Skin of body (tissue), 2 donors: ENCODE results near the gene GALNT9. TPM values are rescaled to one million over a fixed set of nuclear protein-coding genes. Genes with fewer than 3 reads are reported as not detected.

ENCODE experiments used
- DNase-seq: peaks from one replicate; lab custom pipeline; 2025; lab: John Stamatoyannopoulos, UW
- total RNA-seq: library from RNA; depleted of rRNA; stranded (reverse); fragments of >200 nt; gene quantifications from one replicate; pipeline ENCODE4 v1.2.3, GENCODE V29; 2014

The GALNT9 gene
- total RNA-seq, 1 donor from 2014 or later: 0.20 TPM

DNA sequence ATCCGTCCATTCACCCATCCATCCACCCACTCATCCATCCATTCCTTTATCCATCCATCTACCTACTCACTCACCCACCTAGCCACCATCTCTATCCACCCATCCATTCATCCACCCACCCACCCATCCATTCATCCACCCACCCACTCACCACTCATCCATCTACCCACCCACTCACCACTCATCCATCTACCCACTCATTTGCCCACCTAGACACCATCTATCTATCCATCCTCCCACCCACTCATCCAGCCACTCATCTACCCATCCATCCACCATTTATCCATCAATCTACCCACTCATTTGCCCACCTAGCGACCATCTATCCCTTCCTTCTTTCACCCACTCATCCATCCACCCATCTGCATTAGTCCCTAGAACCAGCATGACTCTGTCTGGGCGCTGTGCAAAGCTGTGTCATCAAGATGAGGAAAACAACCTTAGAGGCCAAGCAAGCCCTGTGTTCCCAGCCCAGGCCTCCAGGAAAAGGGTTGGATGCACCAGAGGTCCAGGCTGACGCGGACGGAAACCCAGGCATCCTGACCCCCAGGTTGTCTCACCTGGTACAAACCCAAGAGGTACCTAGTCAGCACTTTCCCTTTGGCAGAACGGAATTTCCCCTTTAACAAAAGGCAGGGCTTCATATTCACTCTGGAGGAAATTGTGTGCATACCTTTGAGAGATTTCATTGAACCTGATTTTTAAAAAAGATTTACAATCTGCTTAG, 111.4 kb downstream of the GALNT9 start:
- no peak for DNase-seq

DNA sequence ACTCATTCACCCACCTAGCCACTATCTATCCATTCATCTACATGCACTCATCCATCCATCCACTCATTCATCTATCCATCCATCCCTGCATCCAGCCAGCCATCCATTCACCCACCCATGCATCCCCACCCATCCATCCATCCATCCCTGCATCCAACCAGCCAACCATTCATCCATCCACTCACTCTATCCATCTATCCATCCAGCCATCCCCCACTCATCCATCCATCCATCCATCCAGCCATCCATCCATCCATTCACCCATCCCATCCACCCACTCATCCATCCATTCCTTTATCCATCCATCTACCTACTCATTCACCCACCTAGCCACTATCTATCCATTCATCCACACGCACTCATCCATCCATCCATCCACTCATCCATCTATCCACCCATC, 112.0 kb downstream of the GALNT9 start:
- no peak for DNase-seq

DNA sequence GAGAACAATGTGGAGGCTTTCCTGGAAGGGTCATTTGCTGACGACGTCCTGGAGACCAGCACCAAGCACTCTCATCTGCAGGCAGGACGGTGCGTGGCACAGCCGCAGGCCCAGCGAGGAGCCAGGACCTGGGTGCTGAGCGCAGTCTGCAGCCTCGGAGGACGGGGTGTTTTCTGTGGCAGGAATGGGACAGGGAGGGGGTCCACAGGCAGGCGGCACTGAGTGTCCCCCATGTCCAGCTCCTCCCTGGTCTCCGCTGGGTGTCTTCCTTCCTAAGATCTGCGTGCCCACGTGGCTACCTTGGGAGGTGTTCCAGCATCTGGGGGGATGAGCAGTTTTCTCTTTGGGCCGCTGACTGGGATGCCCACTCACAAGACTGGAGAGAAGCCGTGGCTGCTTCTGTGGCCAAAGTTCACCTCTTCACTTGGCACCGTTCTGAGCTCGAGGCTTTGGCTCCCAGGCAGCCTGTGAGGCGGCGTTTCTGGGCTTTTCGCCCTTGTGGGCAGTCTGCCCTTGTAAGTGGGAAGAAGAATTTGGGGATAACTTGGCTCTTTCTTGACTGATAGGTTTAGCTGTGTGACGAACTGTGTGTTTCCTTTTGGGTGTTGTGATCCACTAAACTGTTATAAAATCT, 112.9 kb downstream of the GALNT9 start:
- DNase-seq: no peak

DNA sequence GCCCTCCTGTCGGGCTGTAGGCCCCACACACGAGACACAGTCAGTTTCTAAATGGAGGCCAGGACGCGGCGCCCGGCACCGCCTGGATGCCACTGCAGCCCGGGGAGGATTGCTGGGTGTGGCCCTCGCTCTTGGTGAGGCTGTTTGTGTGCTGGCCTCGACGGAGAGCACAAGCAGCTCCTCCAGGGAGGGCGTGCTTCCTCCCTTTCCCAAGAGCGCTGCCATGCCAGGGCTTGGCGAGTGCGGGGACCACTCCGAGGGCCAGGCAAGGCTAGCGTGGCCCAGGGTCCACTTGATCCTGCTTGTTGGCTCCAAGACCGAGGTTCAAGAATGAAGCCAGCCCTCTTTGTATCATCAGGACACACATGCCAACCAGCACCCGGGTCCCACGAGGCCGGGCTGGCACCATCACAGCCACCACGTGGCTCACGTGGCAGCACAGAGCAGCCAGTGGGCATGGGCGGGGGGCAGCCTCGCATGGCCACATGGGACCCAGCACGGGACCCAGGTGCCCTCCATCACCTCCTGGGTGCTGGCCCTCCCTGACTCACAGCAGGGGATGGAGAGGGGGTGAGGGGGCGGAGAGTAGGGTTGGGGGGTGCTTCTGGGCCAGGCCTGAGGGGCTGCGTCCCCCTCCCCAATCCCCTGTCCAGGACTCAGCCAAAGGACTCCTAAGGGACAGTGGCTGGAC, 113.9 kb downstream of the GALNT9 start:
- DNase-seq: no peak

DNA sequence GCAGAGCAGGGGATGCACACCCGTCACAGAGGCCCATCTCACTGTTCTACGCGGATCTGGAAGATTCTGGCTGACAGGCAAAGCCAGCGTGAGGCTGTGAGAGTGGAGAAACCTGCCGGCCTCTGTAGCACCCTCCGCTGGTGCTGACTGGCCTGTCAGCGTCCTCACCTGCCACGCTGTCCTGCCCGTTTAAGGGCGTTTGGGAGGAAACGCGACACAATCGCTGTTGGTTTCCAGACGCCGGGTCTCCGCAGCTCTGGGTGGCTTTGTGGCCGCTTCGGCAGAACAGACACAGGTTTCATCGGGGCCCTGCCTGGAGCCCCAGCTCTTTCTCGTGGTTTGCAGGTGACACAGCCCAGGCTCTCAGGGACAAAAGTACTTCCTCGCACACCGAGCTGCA, 114.5 kb downstream of the GALNT9 start:
- no peak for DNase-seq

DNA sequence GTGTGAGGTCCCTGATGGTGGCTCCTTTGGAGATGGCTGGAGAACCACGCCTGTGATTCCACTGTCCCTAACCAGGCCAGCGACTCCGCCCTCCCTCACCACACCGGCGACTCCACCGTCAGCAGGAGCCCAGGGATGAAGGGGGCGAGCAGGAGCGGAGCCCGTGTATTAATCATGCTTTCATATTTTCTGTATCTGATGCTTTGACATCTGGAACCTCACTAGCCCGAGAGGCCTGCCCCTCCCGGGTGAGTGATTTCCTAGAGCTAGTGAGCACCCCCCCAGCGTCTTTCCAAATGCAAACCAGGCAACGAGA, 115.3 kb downstream of the GALNT9 start:
- DNase-seq: no peak

DNA sequence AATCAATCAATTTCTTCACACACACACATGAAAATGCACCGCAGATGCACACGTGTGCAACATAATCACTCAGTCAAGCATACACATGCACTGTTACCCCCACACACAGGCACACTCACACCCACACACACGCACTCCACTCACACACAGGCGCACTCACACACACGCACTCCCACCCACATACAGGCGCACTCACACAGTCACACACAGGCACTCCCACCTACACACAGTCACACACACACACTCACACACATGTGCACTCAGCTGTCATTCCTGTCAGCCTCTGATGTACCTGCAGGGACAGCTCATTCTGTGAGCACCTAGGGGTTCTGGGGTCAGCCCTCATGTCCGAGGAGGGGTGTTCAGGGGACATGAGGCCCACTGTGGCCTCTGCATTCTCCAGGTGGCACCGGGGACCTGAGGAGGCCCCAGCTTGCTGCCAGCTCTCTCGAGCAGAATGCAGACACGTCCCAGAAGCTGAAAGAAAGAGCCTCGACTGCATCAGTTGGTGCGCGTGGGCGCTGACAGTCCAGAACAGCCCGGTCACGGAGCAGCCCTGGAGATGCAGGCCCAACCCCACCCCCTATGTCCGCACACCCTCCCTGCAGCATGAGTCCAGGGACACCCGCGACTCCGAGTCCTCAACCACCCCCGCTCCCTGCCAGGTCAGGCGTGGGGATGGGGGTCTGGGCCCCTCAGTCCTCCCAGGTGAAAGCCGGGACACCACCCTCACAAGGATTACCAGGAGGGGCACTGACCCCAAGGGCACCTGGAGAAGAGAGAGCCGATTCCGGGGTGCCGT, 115.8 kb downstream of the GALNT9 start:
- no peak for DNase-seq

DNA sequence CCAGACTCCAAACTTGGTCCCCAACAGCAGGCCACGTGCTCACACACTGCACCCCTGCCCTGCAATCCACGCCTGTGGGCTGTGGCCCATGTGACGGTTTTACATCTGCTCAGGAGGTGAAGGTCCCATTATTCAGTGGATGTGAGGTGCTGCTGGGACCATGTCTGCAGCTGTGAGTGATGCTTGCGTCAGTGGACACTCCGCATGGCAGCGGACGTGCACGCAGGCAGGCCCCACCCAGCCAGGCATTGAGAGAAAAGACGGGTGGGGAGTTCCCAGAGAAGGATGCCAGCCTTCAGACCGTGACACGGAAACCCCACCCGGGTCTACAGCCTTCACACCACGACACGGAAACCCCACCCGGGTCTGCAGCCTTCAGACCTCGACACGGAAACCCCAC, 117.6 kb downstream of the GALNT9 start:
- DNase-seq: no peak

DNA sequence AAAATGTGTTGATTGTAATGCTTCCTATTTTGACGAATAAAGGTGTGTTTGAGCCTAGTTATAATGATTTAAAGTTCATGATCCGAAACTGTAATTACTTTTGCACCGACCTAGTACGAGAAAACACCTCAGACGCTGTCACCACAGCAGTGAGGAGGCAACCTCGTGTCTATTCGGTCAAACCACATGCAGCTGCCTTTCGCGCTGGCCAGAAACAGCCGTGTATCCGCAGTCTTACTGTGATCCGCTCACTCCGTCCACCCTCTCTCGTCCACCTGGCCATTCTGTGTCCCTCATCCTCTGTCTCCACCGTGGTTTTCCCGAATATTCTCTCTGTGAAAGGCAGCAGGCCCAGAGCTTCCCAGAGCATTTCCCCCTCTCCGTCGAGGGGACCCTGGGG, 118.1 kb downstream of the GALNT9 start:
- no peak for DNase-seq

DNA sequence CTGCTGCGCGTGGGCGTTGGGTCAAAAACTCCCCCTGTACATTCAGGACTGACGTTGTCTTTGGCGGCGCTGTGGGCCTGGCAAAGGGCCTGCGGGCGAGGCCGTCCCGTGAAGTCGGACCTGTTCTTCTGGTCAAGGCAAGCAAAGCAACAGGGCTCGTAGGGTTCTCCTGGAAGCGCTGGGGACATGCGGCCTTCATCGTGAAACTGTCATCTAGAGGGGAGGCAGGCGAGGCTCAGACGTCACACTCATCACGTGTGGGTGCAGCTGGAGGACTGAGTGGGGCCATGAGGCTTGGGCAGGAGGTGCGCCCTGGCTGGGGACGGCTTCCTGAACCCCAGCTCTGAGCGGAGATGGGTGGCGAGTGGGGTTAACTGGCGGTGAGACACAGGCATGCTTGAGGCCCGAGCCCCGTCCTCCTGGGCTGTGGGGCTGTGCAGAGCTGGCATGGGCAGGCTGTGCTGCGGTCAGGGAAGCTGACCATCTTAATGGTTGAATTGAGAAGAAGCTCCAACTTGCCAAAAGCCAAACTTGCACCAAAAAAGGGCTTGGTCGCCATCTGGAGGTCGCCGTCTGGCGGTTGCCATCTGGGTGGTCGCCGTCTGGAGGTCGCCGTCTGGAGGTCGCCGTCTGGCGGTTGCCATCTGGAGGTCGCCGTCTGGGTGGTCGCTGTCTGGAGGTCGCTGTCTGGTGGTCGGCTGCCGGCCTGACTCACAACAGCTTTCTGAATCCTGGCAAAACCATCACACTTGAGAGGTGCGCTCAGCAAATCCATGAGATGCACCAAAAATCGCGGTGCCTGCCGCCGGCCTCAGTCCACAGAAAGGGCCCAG, 119.0 kb downstream of the GALNT9 start:
- no peak for DNase-seq

DNA sequence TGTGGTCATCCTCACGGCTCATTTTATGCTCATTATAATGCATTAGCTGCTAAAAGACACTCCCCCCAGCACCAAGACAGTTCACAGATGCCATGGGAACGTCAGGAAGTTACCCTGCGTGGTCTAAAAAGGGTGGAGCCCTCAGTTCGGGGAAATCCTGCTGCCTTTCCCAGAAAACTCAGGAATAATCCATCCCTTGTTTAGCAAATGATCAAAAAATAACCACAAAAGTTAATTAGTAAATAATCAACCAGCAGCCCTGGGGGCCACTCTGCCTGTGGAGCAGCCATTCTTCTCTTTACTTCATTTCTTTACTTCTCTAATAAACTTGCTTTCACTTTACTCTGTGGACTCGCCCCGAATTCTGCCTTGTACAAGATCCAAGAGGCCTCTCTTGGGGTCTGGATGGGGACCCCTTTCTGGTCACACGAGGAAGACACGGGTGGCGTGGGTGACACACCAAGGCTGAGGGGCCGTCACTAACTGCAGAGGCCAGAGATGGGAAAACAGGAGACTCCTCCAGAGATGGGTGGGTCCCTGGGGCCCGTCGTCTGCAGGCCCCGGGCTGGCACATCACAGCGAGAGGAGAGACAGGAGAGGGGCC, 119.7 kb downstream of the GALNT9 start:
- DNase-seq: no peak

DNA sequence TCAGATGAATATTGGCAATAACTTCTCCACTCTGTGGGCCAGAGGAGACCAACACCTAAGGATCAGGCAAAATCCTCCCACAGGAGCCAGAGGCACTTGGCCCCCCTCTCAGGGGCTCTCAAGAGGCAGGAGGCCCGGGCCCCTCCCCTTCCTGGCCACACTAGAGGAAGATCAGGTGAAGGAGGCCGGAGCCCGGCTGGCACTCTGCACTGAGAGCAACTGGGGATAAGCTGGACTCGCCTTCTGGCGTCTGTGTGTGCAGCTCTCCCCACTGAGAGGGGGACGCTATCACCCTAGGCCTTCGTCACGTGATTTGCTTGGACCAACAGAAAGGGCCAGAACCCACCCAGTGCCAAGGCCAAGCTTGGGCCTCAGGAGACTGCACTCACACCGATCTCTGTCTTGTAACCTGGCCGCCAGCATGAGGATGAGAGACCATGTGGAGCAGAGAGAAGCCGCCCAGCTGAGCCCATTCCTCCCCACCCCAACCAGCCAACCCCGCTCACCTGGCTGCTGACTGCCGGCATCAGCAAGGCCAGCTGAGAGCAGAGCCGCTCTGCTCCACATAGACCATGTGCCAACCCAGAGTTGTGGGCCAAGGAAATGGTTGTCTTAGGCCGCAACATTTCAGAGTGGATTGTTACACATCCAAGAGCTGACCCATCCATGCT, 121.1 kb downstream of the GALNT9 start:
- no peak for DNase-seq

DNA sequence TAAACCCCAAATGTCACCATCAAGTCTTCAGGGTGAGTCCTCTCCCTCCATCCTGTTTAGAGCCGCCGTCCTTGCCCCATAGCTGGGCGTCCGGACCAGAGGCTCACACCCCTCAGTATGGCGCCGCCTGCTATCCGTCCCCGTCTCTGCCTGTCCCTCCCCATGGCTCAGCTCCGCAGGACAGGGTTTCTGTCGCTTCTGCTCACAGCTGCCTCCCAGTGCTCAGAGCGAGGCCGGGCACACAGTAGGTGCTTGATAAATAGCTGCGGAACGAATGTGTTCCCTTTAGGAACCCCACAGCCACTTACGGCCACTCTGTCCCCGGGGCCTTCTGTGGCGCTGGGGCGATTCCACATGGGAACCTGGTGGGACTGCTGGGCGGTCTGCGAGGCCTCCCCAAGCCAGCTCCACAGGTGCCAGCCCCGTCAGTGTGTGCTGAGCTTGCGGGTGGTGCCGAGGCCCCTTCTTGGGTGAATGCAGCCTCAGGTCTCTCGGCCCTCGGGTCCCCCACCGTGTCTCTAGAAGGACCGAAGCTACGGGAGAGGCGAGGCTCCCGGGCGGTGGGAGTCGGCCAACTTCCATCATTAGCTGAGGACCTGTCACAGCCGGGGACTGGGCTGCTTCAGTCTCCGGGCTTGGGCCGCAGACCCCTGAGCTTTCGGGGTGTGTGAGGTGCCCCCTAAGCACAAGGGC, 122.2 kb downstream of the GALNT9 start:
- DNase-seq: no peak

DNA sequence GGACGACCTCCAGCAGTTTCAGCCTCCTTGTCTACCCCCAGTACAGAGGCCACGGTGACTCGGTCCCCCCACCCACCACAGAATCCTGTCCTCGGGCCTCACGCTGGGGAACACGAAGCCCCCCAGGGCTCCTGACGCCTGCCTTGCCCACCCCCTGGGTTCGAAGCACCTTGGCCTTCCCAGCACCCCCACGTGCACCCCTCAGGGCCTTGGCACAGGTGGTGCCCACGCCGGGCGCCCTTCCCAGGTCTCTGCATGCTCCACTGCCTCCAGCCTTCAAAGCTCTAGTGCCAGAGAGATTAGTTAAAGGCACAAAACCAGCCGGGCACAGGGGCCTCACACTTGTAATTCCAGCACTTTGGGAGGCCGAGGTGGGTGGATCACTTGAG, 123.3 kb downstream of the GALNT9 start:
- no peak for DNase-seq

DNA sequence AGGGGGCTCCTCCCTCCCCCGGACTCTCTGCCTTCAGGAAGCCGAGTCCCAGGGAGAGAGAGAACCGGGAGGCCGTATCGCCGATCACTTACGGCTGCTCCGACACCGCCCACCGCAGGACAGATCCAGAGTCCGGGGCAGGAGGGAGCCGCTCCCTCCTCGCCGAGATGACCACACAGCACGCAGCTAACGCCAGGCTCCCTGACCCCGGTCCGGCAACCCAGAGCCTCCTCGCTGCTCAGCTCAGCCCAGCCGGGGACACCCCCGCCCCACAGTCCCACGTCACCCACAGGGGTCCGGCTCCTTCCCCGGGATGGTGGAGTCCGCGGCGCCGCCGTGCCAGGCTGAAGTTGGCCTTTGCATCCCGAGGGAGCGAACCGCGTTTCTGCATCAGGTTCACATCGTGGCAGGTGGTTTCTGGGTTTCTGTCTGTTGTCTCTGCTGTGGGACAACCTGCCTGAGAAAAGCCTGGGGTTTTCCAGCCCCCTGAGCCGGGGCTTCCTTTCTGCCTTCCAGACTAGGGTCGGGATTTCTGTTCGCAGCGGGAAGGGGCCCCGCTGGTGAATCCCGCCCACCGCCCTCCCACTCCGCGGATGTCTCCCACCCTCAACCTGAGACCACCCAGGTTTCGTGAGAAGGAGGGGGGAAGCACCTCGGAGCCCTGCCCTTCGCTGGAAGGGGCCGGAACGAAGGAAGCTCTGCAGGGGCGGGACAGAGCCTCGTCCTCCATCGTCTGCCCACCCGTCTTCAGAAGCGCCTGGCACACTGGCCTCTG, 123.9 kb downstream of the GALNT9 start:
- no peak for DNase-seq

DNA sequence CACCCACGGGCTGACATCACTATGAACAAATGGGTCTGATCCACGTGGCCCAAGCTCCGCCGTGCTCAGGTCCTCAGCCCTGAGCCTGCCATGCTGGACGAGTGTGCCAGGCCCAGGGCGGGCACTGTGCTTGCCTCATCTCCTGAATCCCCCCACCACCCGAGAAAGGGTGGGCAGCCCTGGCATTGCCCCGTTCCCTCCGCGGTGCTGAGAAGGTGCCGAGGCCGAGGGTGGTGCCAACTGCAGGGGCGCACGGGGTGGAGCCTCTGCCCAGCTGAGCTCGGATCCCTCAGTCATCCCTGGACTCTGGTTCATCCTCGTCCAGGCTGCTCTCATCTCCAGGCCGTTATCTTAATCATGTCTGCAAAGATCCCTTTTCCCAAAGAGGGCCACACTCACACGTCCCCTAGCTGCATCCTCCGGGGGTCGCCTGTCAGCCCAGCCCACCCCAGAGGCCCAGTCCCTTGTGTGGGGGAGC, 124.6 kb downstream of the GALNT9 start:
- no peak for DNase-seq

DNA sequence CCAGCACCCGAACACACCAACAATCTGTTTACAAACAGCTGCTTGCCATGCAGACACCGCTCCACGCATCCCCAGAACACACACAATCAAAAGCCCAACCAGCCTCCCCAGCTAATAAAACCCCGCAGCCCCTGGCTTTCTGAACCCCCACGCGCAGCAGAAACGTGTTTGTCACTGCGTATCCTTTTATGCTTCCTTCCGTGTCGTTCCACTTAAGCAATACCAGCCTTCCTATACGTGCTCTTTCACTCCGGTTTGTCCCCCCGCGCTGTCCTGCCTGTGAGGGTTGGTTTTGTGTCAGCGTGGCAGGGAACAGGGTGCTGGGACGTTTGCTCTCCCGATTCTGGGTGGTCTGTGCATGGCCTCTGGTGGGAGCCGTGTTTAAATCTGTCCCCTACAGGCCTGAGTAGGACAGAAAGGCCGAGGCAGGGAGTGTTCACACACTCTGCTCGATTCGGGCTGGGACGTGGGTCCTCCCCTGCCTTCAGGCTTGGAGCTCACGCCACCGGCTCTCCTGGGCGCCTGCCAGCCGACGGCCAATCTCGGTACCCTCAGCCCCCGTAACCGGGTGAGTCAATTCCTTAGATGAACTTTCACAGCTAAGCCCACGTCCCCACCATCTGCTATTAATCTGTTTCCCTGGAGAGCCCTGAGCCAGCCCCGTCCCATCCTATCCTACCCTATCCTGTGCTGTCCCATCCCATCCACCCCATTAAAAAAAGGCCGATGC, 125.2 kb downstream of the GALNT9 start:
- no peak for DNase-seq
